ENCODE results near the gene SAFB2.

DNA sequence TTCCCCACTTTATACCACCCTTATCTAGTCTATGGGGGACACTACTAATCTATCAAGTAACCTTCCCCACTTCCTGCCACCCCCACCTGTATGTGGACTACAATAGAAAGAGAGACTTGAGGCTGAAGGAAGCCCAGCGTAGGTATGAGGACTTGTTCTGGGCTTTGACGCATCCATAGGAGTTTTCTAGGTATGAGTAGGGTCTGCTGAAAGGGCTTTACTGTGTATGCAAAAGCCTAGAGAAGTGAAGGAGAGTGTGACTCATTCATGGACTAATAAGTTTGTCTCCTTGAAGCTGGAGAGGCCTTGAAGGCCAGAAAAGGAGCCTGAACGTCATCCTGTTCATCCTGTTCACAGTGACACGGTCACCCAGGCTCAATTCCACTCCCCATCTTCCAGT lies 76.6 kb downstream of the SAFB2 start:
- TF ChIP-seq YY1 (IDR thresholded peaks at IDR 0.05; ENCODE audit: insufficient read depth, insufficient read length) (no peak), SUZ12 (IDR thresholded peaks at IDR 0.05; ENCODE audit: extremely low read depth, insufficient read depth, insufficient read length) (no peak)

Data from NT2/D1 (cell line).